ENCODE results near the gene PXN. TPM values are rescaled to one million over a fixed set of nuclear protein-coding genes. Genes with fewer than 3 reads are reported as not detected.
"Not testable (repeated sequence)": the region's sequence is repeated elsewhere in the genome, so short reads cannot be mapped to it uniquely, and the experiment has no call there.

Gene PXN
- total RNA-seq, 2 donors from 2014 or later, result 29.3 to 35.9 TPM

- Histone ChIP-seq H3K27me3 (no peaks in the 10 kb centered on the region), H3K4me3 (no peak overlapping the region), H3K9me3 (no peaks in the 10 kb centered on the region), H3K27ac (no peak overlapping the region), H3K4me1 (no peaks in the 10 kb centered on the region), H3K36me3 (replicated peaks in 1 of 2; ENCODE audit: insufficient read depth in 1 of 2, low read depth in 2 of 2) (peaks cover 4 to 17% of the 10 kb centered on the region in 2 donors)
- WGBS, 2 donors, result 75 to 91% methylated on average over 6 to 8 of the region's 9 CpGs
- DNase-seq (no peak), ATAC-seq (no peak)
- intact Hi-C loops (cut with DNase I), result no loop called here
- no peak for TF ChIP-seq POLR2A (IDR thresholded peaks at IDR 0.05)
- TF ChIP-seq CTCF (IDR thresholded peaks at IDR 0.05), result no peak
These were observed 53.6 kb downstream of the PXN start for GRCh38 chr12:120211904-120212283.

DNA sequence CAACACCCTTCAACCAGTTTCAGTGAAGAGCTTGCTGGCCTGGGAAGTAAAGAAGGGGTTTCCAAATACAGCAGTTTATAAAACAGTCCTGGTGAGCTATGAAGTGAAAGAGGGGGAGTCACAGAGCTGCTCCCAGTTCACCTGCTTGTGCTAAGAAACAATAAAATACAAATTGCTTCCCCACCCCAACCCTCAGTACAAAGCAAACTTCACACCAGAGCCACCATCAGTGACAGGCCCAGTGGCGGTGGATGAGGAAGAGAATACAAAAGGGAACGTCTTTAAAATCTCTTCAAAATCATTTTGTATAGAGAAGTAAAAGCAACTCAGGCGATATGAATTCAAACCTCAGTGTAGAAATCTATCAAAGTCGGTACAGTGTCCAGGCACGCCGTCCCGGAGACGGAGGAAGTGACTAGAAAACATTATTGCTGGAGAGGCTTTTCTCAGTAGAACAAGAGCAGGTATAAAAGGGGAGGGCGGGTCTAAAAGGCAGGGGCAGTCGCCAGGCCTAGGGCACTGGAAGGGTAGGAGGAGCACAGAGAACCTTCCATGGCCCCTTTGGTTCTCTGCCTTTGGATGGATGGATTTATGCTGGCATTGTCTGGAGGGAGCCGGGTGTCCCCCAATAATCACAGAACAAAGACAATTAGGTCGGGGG lies 54.2 kb downstream of the PXN start:
- WGBS, 2 donors, result 83 to 86% methylated on average over 12 of the region's 12 CpGs
- ATAC-seq (no peak), DNase-seq (no peak)
- Histone ChIP-seq H3K27ac (no peak overlapping the region), H3K4me3 (no peak overlapping the region), H3K27me3 (no peaks in the 10 kb centered on the region), H3K4me1 (no peaks in the 10 kb centered on the region), H3K9me3 (no peaks in the 10 kb centered on the region), H3K36me3 (replicated peaks in 1 of 2; ENCODE audit: insufficient read depth in 1 of 2, low read depth in 2 of 2) (peaks cover 4 to 17% of the 10 kb centered on the region in 2 donors)
- TF ChIP-seq POLR2A (IDR thresholded peaks at IDR 0.05), result no peak
- no peak for TF ChIP-seq CTCF (IDR thresholded peaks at IDR 0.05)
- intact Hi-C loops (cut with DNase I), result no loop called here

- 93 to 94% methylated on average over 5 to 13 of the region's 13 CpGs for WGBS, 2 donors
- Histone ChIP-seq H3K4me1 (no peaks in the 10 kb centered on the region), H3K27ac (no peak overlapping the region), H3K36me3 (replicated peaks in 1 of 2; ENCODE audit: insufficient read depth in 1 of 2, low read depth in 2 of 2) (peaks cover 4 to 17% of the 10 kb centered on the region in 2 donors), H3K27me3 (no peaks in the 10 kb centered on the region), H3K4me3 (no peak overlapping the region), H3K9me3 (no peaks in the 10 kb centered on the region)
- intact Hi-C loops (cut with DNase I), result no loop called here
- ATAC-seq (no peak), DNase-seq (no peak)
- TF ChIP-seq POLR2A (IDR thresholded peaks at IDR 0.05) (no peak), CTCF (IDR thresholded peaks at IDR 0.05) (no peak)
These were observed 55.7 kb downstream of the PXN start for GRCh38 chr12:120209851-120210250.

GRCh38 chr12:120207227-120207626 lies 58.3 kb downstream of the PXN start:
- Histone ChIP-seq H3K27ac (no peak overlapping the region), H3K4me1 (peaks cover 3% of the 10 kb centered on the region), H3K27me3 (no peaks in the 10 kb centered on the region), H3K4me3 (no peak overlapping the region), H3K9me3 (no peaks in the 10 kb centered on the region), H3K36me3 (replicated peaks in 1 of 2; ENCODE audit: insufficient read depth in 1 of 2, low read depth in 2 of 2) (peaks cover 3% of the 10 kb centered on the region in 2 donors)
- WGBS, 2 donors, result 92 to 93% methylated on average over 11 to 13 of the region's 13 CpGs
- no peak for ATAC-seq
- DNase-seq, result no peak
- TF ChIP-seq CTCF (IDR thresholded peaks at IDR 0.05) (no peak), POLR2A (IDR thresholded peaks at IDR 0.05) (no peak)
- intact Hi-C loops (cut with DNase I), result no loop called here

DNA sequence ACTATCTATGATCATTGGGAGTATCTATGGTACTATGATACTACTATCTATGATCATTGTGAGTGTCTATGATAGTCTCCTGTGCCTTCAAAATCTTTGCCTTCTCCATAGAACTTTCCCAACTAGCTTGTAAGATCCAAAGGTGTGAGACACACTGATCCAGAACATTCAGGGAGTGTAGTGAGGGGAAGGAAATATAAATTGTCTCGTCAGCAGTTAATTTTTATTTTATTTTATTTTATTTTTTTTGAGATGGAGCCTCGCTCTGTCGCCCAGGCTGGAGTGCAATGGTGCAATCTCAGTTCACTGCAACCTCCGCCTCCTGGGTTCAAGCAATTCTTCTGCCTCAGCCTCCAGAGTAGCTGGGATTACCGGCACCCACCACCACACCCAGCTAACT lies 58.7 kb downstream of the PXN start:
- intact Hi-C loops (cut with DNase I); H3K4me3 ChIP-seq; H3K27me3 ChIP-seq; ATAC-seq; H3K4me1 ChIP-seq; H3K36me3 ChIP-seq (replicated peaks in 1 of 2; ENCODE audit: insufficient read depth in 1 of 2, low read depth in 2 of 2); DNase-seq; H3K27ac ChIP-seq; H3K9me3 ChIP-seq: not testable (repeated sequence)
- WGBS, 2 donors, result 87 to 94% methylated on average over 5 of the region's 5 CpGs

All from body of pancreas (tissue), 4 donors.